ENCODE data around the gene PTPN3.
"Not testable (repeated sequence)": the region's sequence is repeated elsewhere in the genome, so short reads cannot be mapped to it uniquely, and the experiment has no call there.

PTPN3 gene

GRCh38 chr9:109342878-109343277, 155.2 kb downstream of the PTPN3 start:
- DNase-seq: no peak
- H3K27me3 Mint-ChIP-seq: no peaks in the 10 kb centered on the region
- H3K9me3 Mint-ChIP-seq: no peaks in the 10 kb centered on the region
- no peak overlapping the region for H3K27ac Mint-ChIP-seq
- H3K4me3 Mint-ChIP-seq: no peak overlapping the region
- no peaks in the 10 kb centered on the region for H3K4me1 Mint-ChIP-seq
- no peak for ATAC-seq (replicated peaks)
- H3K36me3 Mint-ChIP-seq: no peaks in the 10 kb centered on the region

GRCh38 chr9:109341561-109341960, 156.5 kb downstream of the PTPN3 start:
- no peak for ATAC-seq (replicated peaks)
- no peaks in the 10 kb centered on the region for H3K36me3 Mint-ChIP-seq
- H3K9me3 Mint-ChIP-seq: no peaks in the 10 kb centered on the region
- no peak for DNase-seq
- H3K27me3 Mint-ChIP-seq: no peaks in the 10 kb centered on the region
- no peak overlapping the region for H3K27ac Mint-ChIP-seq
- no peak overlapping the region for H3K4me3 Mint-ChIP-seq
- no peaks in the 10 kb centered on the region for H3K4me1 Mint-ChIP-seq

GRCh38 chr9:109340979-109341378, 157.1 kb downstream of the PTPN3 start:
- H3K36me3 Mint-ChIP-seq; H3K9me3 Mint-ChIP-seq; H3K27ac Mint-ChIP-seq; ATAC-seq (replicated peaks); H3K4me3 Mint-ChIP-seq; H3K27me3 Mint-ChIP-seq; DNase-seq; H3K4me1 Mint-ChIP-seq: not testable (repeated sequence)

- H3K4me1 Mint-ChIP-seq: no peaks in the 10 kb centered on the region
- ATAC-seq (replicated peaks) (no peak), DNase-seq (no peak)
- no peaks in the 10 kb centered on the region for H3K9me3 Mint-ChIP-seq
- no peak overlapping the region for H3K27ac Mint-ChIP-seq
- no peaks in the 10 kb centered on the region for H3K36me3 Mint-ChIP-seq
- no peak overlapping the region for H3K4me3 Mint-ChIP-seq
- H3K27me3 Mint-ChIP-seq: peaks cover 5 to 8% of the 10 kb centered on the region in 2 donors
Measured at GRCh38 chr9:109336409-109336808, 161.7 kb downstream of the PTPN3 start.

- H3K4me1 Mint-ChIP-seq: no peaks in the 10 kb centered on the region
- no peak overlapping the region for H3K27ac Mint-ChIP-seq
- H3K9me3 Mint-ChIP-seq: no peaks in the 10 kb centered on the region
- DNase-seq (no peak), ATAC-seq (replicated peaks) (no peak)
- peaks cover 9 to 11% of the 10 kb centered on the region in 2 donors for H3K27me3 Mint-ChIP-seq
- H3K36me3 Mint-ChIP-seq: no peaks in the 10 kb centered on the region
- no peak overlapping the region for H3K4me3 Mint-ChIP-seq
Measured at GRCh38 chr9:109335929-109336328, 162.2 kb downstream of the PTPN3 start.

GRCh38 chr9:109335121-109335520, 163.0 kb downstream of the PTPN3 start:
- Mint-ChIP-seq H3K27ac (no peak overlapping the region), H3K27me3 (peaks cover 10 to 16% of the 10 kb centered on the region in 2 donors)
- no peak for ATAC-seq (replicated peaks)

GRCh38 chr9:109331353-109331752, 166.8 kb downstream of the PTPN3 start:
- ATAC-seq (replicated peaks) (no peak), DNase-seq (no peak)
- H3K9me3 Mint-ChIP-seq: peaks cover 0 to 1% of the 10 kb centered on the region in 2 donors
- H3K27me3 Mint-ChIP-seq: peaks cover 37 to 42% of the 10 kb centered on the region in 2 donors
- no peaks in the 10 kb centered on the region for H3K36me3 Mint-ChIP-seq
- no peak overlapping the region for H3K27ac Mint-ChIP-seq
- H3K4me3 Mint-ChIP-seq: no peak overlapping the region
- no peaks in the 10 kb centered on the region for H3K4me1 Mint-ChIP-seq

More at GRCh38 chr9:109335121-109335520, 163.0 kb downstream of the PTPN3 start:
- H3K4me1 Mint-ChIP-seq: no peaks in the 10 kb centered on the region
- H3K4me3 Mint-ChIP-seq: no peak overlapping the region
- no peaks in the 10 kb centered on the region for H3K9me3 Mint-ChIP-seq
- DNase-seq: no peak
- no peaks in the 10 kb centered on the region for H3K36me3 Mint-ChIP-seq

GRCh38 chr9:109329638-109330258, 168.4 kb downstream of the PTPN3 start:
- Mint-ChIP-seq H3K9me3 (peaks cover 0 to 2% of the 10 kb centered on the region in 2 donors), H3K27me3 (peaks cover 40 to 50% of the 10 kb centered on the region in 2 donors), H3K4me3 (no peak overlapping the region), H3K4me1 (no peaks in the 10 kb centered on the region), H3K36me3 (no peaks in the 10 kb centered on the region), H3K27ac (no peak overlapping the region)
- DNase-seq (no peak), ATAC-seq (replicated peaks) (no peak)

- no peaks in the 10 kb centered on the region for H3K36me3 Mint-ChIP-seq
- no peak for DNase-seq
- no peak for ATAC-seq (replicated peaks)
- H3K4me1 Mint-ChIP-seq: no peaks in the 10 kb centered on the region
- H3K27me3 Mint-ChIP-seq: peaks cover 43 to 50% of the 10 kb centered on the region in 2 donors
- H3K4me3 Mint-ChIP-seq: no peak overlapping the region
- no peak overlapping the region for H3K27ac Mint-ChIP-seq
- H3K9me3 Mint-ChIP-seq: peaks cover 0 to 2% of the 10 kb centered on the region in 2 donors
Measured at GRCh38 chr9:109328978-109329637, 169.0 kb downstream of the PTPN3 start.
